Lower lobe of right lung (tissue), 2 donors: ENCODE results near the gene NFIB. TPM values are rescaled to one million over a fixed set of nuclear protein-coding genes. Genes with fewer than 3 reads are reported as not detected.

Experiments
- ATAC-seq, 2 donors: fragments of 200-7000 bp; cut with Tn5 transposase; one replicate each; pipeline ENCODE4 v1.9.1; 2020 to 2022; ENCODE audit warnings: mild to moderate bottlenecking in 2 of 2, moderate library complexity in 2 of 2
- DNase-seq: peaks from one replicate; pipeline ENCODE4 v3.0.0-alpha.2; 2020
- H3K27ac ChIP-seq: fragments of 200-600 bp; one replicate; pipeline ENCODE4 v1.8.0; 2022
- H3K27me3 ChIP-seq: fragments of 200-600 bp; one replicate; pipeline ENCODE4 v1.8.0; 2022; ENCODE audit warnings: low read depth
- H3K36me3 ChIP-seq: fragments of 200-600 bp; one replicate; pipeline ENCODE4 v1.8.0; 2022; ENCODE audit warnings: mild to moderate bottlenecking
- H3K4me1 ChIP-seq: fragments of 200-600 bp; one replicate; pipeline ENCODE4 v1.8.0; 2022
- H3K4me3 ChIP-seq: fragments of 200-600 bp; one replicate; pipeline ENCODE4 v1.8.0; 2022; ENCODE audit warnings: mild to moderate bottlenecking
- H3K9me3 ChIP-seq: fragments of 200-600 bp; one replicate; pipeline ENCODE4 v1.8.0; 2022
- CTCF ChIP-seq: fragments of 200-600 bp; IDR thresholded peaks from one replicate; pipeline ENCODE4 v1.8.0; 2022; ENCODE audit warnings: antibody characterized with exemption, mild to moderate bottlenecking
- intact Hi-C: fragments of 100-400 bp; cut with DNase I; formaldehyde crosslinking; loops from one replicate; pipeline ENCODE4 v1.11.0; 2022
- total RNA-seq: library from RNA; stranded (reverse); fragmentation: NEBNext Ultra II Directional; extraction: Animal tissue kit (Norgen Biotek cat#: 25700); gene quantifications from one replicate; pipeline ENCODE4 v1.2.1, GENCODE V29; 2021
- donor health status: DM: no; HTN: yes; CAD: no; lungs with severe emphysema.

Gene NFIB
- total RNA-seq, 1 donor from 2014 or later = 97.7 TPM

GRCh38 chr9:14170973-14171596, 142.9 kb downstream of the NFIB start:
- H3K27me3 ChIP-seq = no peaks in the 10 kb centered on the region
- no peaks in the 10 kb centered on the region for H3K36me3 ChIP-seq
- H3K4me3 ChIP-seq = no peak overlapping the region
- H3K9me3 ChIP-seq = no peaks in the 10 kb centered on the region
- intact Hi-C loops = no loop called here
- H3K4me1 ChIP-seq = no peaks in the 10 kb centered on the region
- no peak overlapping the region for H3K27ac ChIP-seq
- TF ChIP-seq CTCF = no peak
- DNase-seq = no peak
- no peak for ATAC-seq

- DNase-seq = no peak
- Histone ChIP-seq H3K36me3 (no peaks in the 10 kb centered on the region), H3K4me1 (no peaks in the 10 kb centered on the region), H3K4me3 (no peak overlapping the region), H3K9me3 (no peaks in the 10 kb centered on the region), H3K27me3 (no peaks in the 10 kb centered on the region), H3K27ac (no peak overlapping the region)
- ATAC-seq = no peak
- intact Hi-C loops = no loop called here
- no peak for TF ChIP-seq CTCF
Observed at GRCh38 chr9:14170392-14170931, 143.5 kb downstream of the NFIB start.

GRCh38 chr9:14168381-14168780, 145.6 kb downstream of the NFIB start:
- intact Hi-C loops = no loop called here
- TF ChIP-seq CTCF = no peak
- no peak for ATAC-seq

GRCh38 chr9:14165376-14166035, 148.4 kb downstream of the NFIB start:
- Histone ChIP-seq H3K4me1 (no peaks in the 10 kb centered on the region), H3K27ac (peak overlapping the region; percentile 15), H3K36me3 (no peaks in the 10 kb centered on the region), H3K4me3 (no peak overlapping the region), H3K27me3 (no peaks in the 10 kb centered on the region), H3K9me3 (no peaks in the 10 kb centered on the region)
- intact Hi-C loops = no loop called here
- ATAC-seq (peak; percentile 91 to 95), DNase-seq (no peak)
- TF ChIP-seq CTCF = no peak

More at GRCh38 chr9:14168381-14168780, 145.6 kb downstream of the NFIB start:
- H3K27me3 ChIP-seq = no peaks in the 10 kb centered on the region
- no peaks in the 10 kb centered on the region for H3K9me3 ChIP-seq
- no peak for DNase-seq
- H3K27ac ChIP-seq = no peak overlapping the region
- H3K36me3 ChIP-seq = no peaks in the 10 kb centered on the region
- no peaks in the 10 kb centered on the region for H3K4me1 ChIP-seq
- no peak overlapping the region for H3K4me3 ChIP-seq

GRCh38 chr9:14164908-14165307, 149.0 kb downstream of the NFIB start:
- Histone ChIP-seq H3K27ac (peak overlapping the region; percentile 15), H3K36me3 (no peaks in the 10 kb centered on the region), H3K9me3 (no peaks in the 10 kb centered on the region), H3K27me3 (no peaks in the 10 kb centered on the region), H3K4me1 (no peaks in the 10 kb centered on the region), H3K4me3 (no peak overlapping the region)
- intact Hi-C loops = no loop called here
- ATAC-seq (peak in 1 of 2 donors; percentile 40), DNase-seq (no peak)
- TF ChIP-seq CTCF = no peak
